GM18511 (cell line): ENCODE results near the gene VIT.

Experiments
- ATAC-seq: cut with Tn5 transposase; IDR thresholded peaks from one replicate; pipeline ENCODE4 v1.9.1; 2021; ENCODE audit warnings: mild to moderate bottlenecking, moderate library complexity; ENCODE audit not compliant: unreplicated experiment

Gene VIT

GRCh38 chr2:36708041-36708741 is 11.7 kb downstream of the VIT start:
- no peak for ATAC-seq

- no peak for ATAC-seq
These were observed 14.5 kb downstream of the VIT start for GRCh38 chr2:36710858-36711515.

GRCh38 chr2:36711741-36712314 is 15.3 kb downstream of the VIT start:
- no peak for ATAC-seq

GRCh38 chr2:36713310-36713709 is 16.8 kb downstream of the VIT start:
- no peak for ATAC-seq

- no peak for ATAC-seq
These were observed 19.6 kb downstream of the VIT start for GRCh38 chr2:36716111-36716510.

- ATAC-seq, result no peak
These were observed 21.2 kb downstream of the VIT start for GRCh38 chr2:36717603-36718266.

- no peak for ATAC-seq
These were observed 31.0 kb downstream of the VIT start for GRCh38 chr2:36727550-36727949.

- no peak for ATAC-seq
These were observed 32.6 kb downstream of the VIT start for GRCh38 chr2:36729067-36729466.

- ATAC-seq, result no peak
These were observed 35.6 kb downstream of the VIT start for GRCh38 chr2:36731941-36732672.

GRCh38 chr2:36732673-36733036 is 36.1 kb downstream of the VIT start:
- no peak for ATAC-seq

- no peak for ATAC-seq
These were observed 36.7 kb downstream of the VIT start for GRCh38 chr2:36733215-36733614.

- no peak for ATAC-seq
These were observed 37.8 kb downstream of the VIT start for GRCh38 chr2:36734304-36734703.

GRCh38 chr2:36737131-36737750 is 40.7 kb downstream of the VIT start:
- ATAC-seq, result no peak

- ATAC-seq, result no peak
These were observed 43.6 kb downstream of the VIT start for GRCh38 chr2:36740061-36740460.

GRCh38 chr2:36741188-36741837 is 44.8 kb downstream of the VIT start:
- no peak for ATAC-seq

GRCh38 chr2:36743954-36744353 is 47.4 kb downstream of the VIT start:
- no peak for ATAC-seq

- ATAC-seq, result no peak
These were observed 51.7 kb downstream of the VIT start for GRCh38 chr2:36748166-36748565.

GRCh38 chr2:36750101-36750500 is 53.6 kb downstream of the VIT start:
- ATAC-seq, result no peak

- ATAC-seq, result no peak
These were observed 57.3 kb downstream of the VIT start for GRCh38 chr2:36753706-36754221.

- no peak for ATAC-seq
These were observed 58.1 kb downstream of the VIT start for GRCh38 chr2:36754578-36754977.
